K562 (cell line): ENCODE data around the gene SLC22A16. TPM values are rescaled to one million over a fixed set of nuclear protein-coding genes. Genes with fewer than 3 reads are reported as not detected.

Experiments used
- ATAC-seq: fragments of 200-7000 bp; cut with Tn5 transposase; 3 replicates; pipeline ENCODE4 v1.9.1; 2020; ENCODE audit warnings: moderate library complexity
- BruUV-seq: library from RNA; stranded (reverse); fragments of 400-500 nt; replicated peaks from 2 replicates; lab custom pipeline; 2021; lab: Mats Ljungman, UMichigan
- CTCF ChIA-PET: fragments of 300-600 bp; formaldehyde crosslinking; extraction: SDS; loops from one replicate; lab custom pipeline; 2021; ENCODE audit warnings: low intra/inter-chr PET ratio; lab: Yijun Ruan, JAX
- POLR2A ChIA-PET: fragments of 300-600, 350-650 bp; sonication (Branson Sonifier 250); formaldehyde crosslinking; extraction: SDS; loops from one replicate; lab custom pipeline; 2021; ENCODE audit warnings: antibody characterized with exemption, inconsistent platforms; lab: Yijun Ruan, JAX
- DNase-seq, 4 experiments: peaks; one replicate each; pipeline versions ENCODE4 v3.0.0 to v3.0.0-alpha.2; 2011 to 2018; ENCODE audit warnings: low spot score in 3 of 4, mixed read lengths in 3 of 4; ENCODE audit errors: extremely low read depth in 1 of 4
- FAIRE-seq: peaks from 2 replicates; lab custom pipeline; 2011; peaks lifted over from hg19 to GRCh38; lab: Jason Lieb, UNC
- H2AFZ ChIP-seq: 2 replicates; pipeline ENCODE4 v1.6.0; 2011; ENCODE audit warnings: low read depth, low read length, control low read depth, inconsistent platforms
- H3K27ac ChIP-seq: fragments of 200-600 bp; 3 replicates; pipeline ENCODE4 v1.8.0; 2011; ENCODE audit warnings: low read depth, mild to moderate bottlenecking, control low read depth, inconsistent platforms, low read length, moderate library complexity, mixed read lengths; ENCODE audit errors: extremely low read depth
- H3K27me3 ChIP-seq, 2 experiments: fragments of 300-600 bp in 1 of 2; 2 replicates in 1 of 2; 3 replicates in 1 of 2; pipeline versions ENCODE4 v1.6.0 to v1.8.0; 2011; ENCODE audit warnings: inconsistent platforms in 2 of 2, low read length in 2 of 2, mild to moderate bottlenecking in 1 of 2, mixed read lengths in 1 of 2, moderate library complexity in 1 of 2; ENCODE audit not compliant: control insufficient read depth in 2 of 2, insufficient read depth in 2 of 2
- H3K36me3 ChIP-seq: fragments of 300-600 bp; 3 replicates; pipeline ENCODE4 v1.8.0; 2011; ENCODE audit warnings: mild to moderate bottlenecking, low read length, inconsistent platforms; ENCODE audit not compliant: control insufficient read depth, insufficient read depth
- H3K4me1 ChIP-seq, 2 experiments: fragments of 200-600 bp in 1 of 2; replicated peaks in 1 of 2; 2 replicates in 1 of 2; 3 replicates in 1 of 2; pipeline versions ENCODE4 v1.5.1 to v1.8.0; 2011; ENCODE audit warnings: inconsistent platforms in 2 of 2, low read length in 2 of 2, mild to moderate bottlenecking in 1 of 2, mixed read lengths in 1 of 2, moderate library complexity in 1 of 2; ENCODE audit not compliant: control insufficient read depth in 2 of 2, insufficient read depth in 2 of 2
- H3K4me2 ChIP-seq: 2 replicates; pipeline ENCODE4 v1.6.1; 2011; ENCODE audit warnings: low read length, control low read depth, inconsistent platforms, mixed read lengths; ENCODE audit not compliant: insufficient read depth
- H3K4me3 ChIP-seq: fragments of 200-600 bp; sonication (generic), shearing (Covaris generic); 2 replicates; pipeline ENCODE4 v1.5.1; 2016; ENCODE audit warnings: control low read depth, inconsistent platforms
- H3K79me2 ChIP-seq: fragments of 200-600 bp; 3 replicates; pipeline ENCODE4 v1.8.0; 2011; ENCODE audit warnings: low read length, inconsistent platforms; ENCODE audit not compliant: control insufficient read depth, insufficient read depth
- H3K9ac ChIP-seq, 2 experiments: 2 replicates each; pipeline versions ENCODE4 v1.6.0 to v1.6.1; 2011; ENCODE audit warnings: low read depth in 2 of 2, low read length in 2 of 2, control low read depth in 1 of 2, inconsistent platforms in 1 of 2, mild to moderate bottlenecking in 1 of 2, mixed read lengths in 1 of 2; ENCODE audit not compliant: insufficient read depth in 1 of 2
- H3K9me1 ChIP-seq: one replicate; pipeline ENCODE4 v1.6.0; 2011; ENCODE audit warnings: inconsistent platforms, mild to moderate bottlenecking, low read length, moderate library complexity; ENCODE audit not compliant: control insufficient read depth, insufficient read depth
- H3K9me3 ChIP-seq: replicated peaks from 2 replicates; pipeline ENCODE4 v1.5.1; 2011; ENCODE audit warnings: low read depth, low read length, inconsistent platforms; ENCODE audit not compliant: control insufficient read depth, insufficient read depth
- H4K20me1 ChIP-seq: replicated peaks from 2 replicates; pipeline ENCODE4 v1.6.1; 2011; ENCODE audit warnings: low read length, inconsistent platforms, mixed read lengths; ENCODE audit not compliant: control insufficient read depth, insufficient read depth
- CTBP1 ChIP-seq: fragments of 450-650 bp; IDR thresholded peaks from 2 replicates; pipeline ENCODE4 v1.6.1; 2016; ENCODE audit warnings: borderline replicate concordance
- ELF1 ChIP-seq: fragments of 200-800 bp; sonication (Bioruptor generic); IDR thresholded peaks from 2 replicates; pipeline ENCODE4 v1.6.1; 2016; ENCODE audit warnings: missing genetic modification characterization, missing compliant biosample characterization
- FOSL1 ChIP-seq: fragments of 200-800 bp; sonication (Bioruptor generic); conservative IDR thresholded peaks from 2 replicates; pipeline ENCODE4 v1.6.1; 2016; ENCODE audit warnings: missing genetic modification characterization, missing compliant biosample characterization
- FOXO4 ChIP-seq: fragments of 450-650 bp; formaldehyde crosslinking; IDR thresholded peaks from 2 replicates; pipeline ENCODE4 v1.4.0; 2020; ENCODE audit warnings: mild to moderate bottlenecking, moderate library complexity
- JUND ChIP-seq, 2 experiments: IDR thresholded peaks; 2 replicates in 1 of 2; 3 replicates in 1 of 2; pipeline ENCODE4 v1.6.1; 2011; ENCODE audit warnings: borderline replicate concordance in 2 of 2, low read depth in 2 of 2, low read length in 2 of 2, improper control_type of control experiment in 1 of 2, missing biosample characterization in 1 of 2, missing genetic modification characterization in 1 of 2, missing genetic modification reagents in 1 of 2
- PBX2 ChIP-seq, 2 experiments: IDR thresholded peaks in 1 of 2; conservative IDR thresholded peaks in 1 of 2; 2 replicates each; pipeline ENCODE4 v1.6.1; 2016; ENCODE audit warnings: low read depth in 2 of 2, mild to moderate bottlenecking in 1 of 2, missing compliant biosample characterization in 1 of 2, missing genetic modification characterization in 1 of 2, moderate library complexity in 1 of 2
- PKNOX1 ChIP-seq: fragments of 450-650 bp; IDR thresholded peaks from 2 replicates; pipeline ENCODE4 v1.6.1; 2016
- SMARCE1 ChIP-seq: fragments of 450-650 bp; IDR thresholded peaks from 2 replicates; pipeline ENCODE4 v1.7.1; 2016; ENCODE audit warnings: mild to moderate bottlenecking
- SP1 ChIP-seq: sonication (generic); formaldehyde crosslinking; IDR thresholded peaks from 2 replicates; pipeline ENCODE4 v1.8.1; 2022; ENCODE audit warnings: mild to moderate bottlenecking, missing genetic modification reagents
- ZEB2 ChIP-seq: fragments of 450-650 bp; IDR thresholded peaks from 2 replicates; pipeline ENCODE4 v1.6.1; 2016
- ZNF445 ChIP-seq: fragments of 250-450 bp; sonication (Bioruptor Pico); IDR thresholded peaks from 2 replicates; pipeline ENCODE4 v1.4.0; 2020; ENCODE audit warnings: low read depth, mild to moderate bottlenecking, moderate library complexity
- ZNF518B ChIP-seq: fragments of 250-450 bp; sonication (Bioruptor Pico); IDR thresholded peaks from 2 replicates; pipeline ENCODE4 v1.5.0; 2021; ENCODE audit warnings: mild to moderate bottlenecking, moderate library complexity
- ZNF696 ChIP-seq: fragments of 250-450 bp; sonication (Bioruptor Pico); conservative IDR thresholded peaks from 2 replicates; pipeline ENCODE4 v1.4.0; 2020; ENCODE audit warnings: mild to moderate bottlenecking, moderate library complexity
- WGBS: fragments of 100-300 bp; shearing (Covaris generic); methylation state at CpG from one replicate; pipeline ENCODE4 v1.1.6; 2016; ENCODE audit warnings: low coverage, mixed read lengths; ENCODE audit not compliant: insufficient coverage; ENCODE audit errors: missing lambda C conversion rate; 5-methylcytosine and 5-hydroxymethylcytosine counted together
- in situ Hi-C: fragments of 300-500 bp; cut with MboI; formaldehyde crosslinking; loops from 4 replicates; pipeline ENCODE4 v1.15.0; 2018; ENCODE audit warnings: inconsistent platforms, mixed read lengths
- intact Hi-C: fragments of 100-400 bp; cut with micrococcal nuclease; formaldehyde crosslinking; loops from 2 replicates; pipeline ENCODE4 v1.14.2; 2022
- polyA plus RNA-seq, 8 experiments: library from polyadenylated mRNA; depleted of rRNA in 4 of 8; stranded (reverse) in 5 of 8; unstranded in 3 of 8; fragments of >200 nt; fragmentation: Nextera tagmentation in 2 of 8; fragmentation: Illumina TruSeq in 1 of 8; extraction: Ambion mirVana in 2 of 8; extraction: Trizol in 1 of 8; gene quantifications; 2 replicates each; pipeline versions ENCODE4 v1.2.1 to v1.2.3, GENCODE V29; 2011 to 2014; ENCODE audit warnings: inconsistent platforms in 1 of 8, missing spikeins in 1 of 8
- total RNA-seq, 7 experiments: library from RNA; depleted of rRNA in 6 of 7; stranded (reverse); fragments of >200 nt in 6 of 7; fragmentation: Illumina TruSeq in 2 of 7; extraction: Trizol in 2 of 7; gene quantifications; 2 replicates each; pipeline versions ENCODE4 v1.2.1 to v1.2.3, GENCODE V29; 2011 to 2021; ENCODE audit warnings: low replicate concordance in 1 of 7

SLC22A16 gene
- total and polyA plus RNA-seq, 9 of the 15 experiments (the other 6 are each of a cell fraction or from before 2014, with no cell fraction given): not detected

GRCh38 chr6:110495949-110496348 lies 19.5 kb upstream of the SLC22A16 start:
- intact Hi-C loops (no loop called here), in situ Hi-C loops (no loop called here)
- peaks cover 0 to 13% of the 10 kb centered on the region in 2 experiments; a peak in 2 of 5 replicates for H3K27me3 ChIP-seq
- ChIA-PET CTCF (no interaction called here), POLR2A (no interaction called here)
- DNase-seq (peak in 1 of 4 experiments; percentile 27), ATAC-seq (no peak; the same call in 2 of the 3 replicates), FAIRE-seq (peak; percentile 40)
- no peak overlapping the region for H3K9ac ChIP-seq
- H3K4me3 ChIP-seq: no peak overlapping the region
- no TSS peak for BruUV-seq
- peaks cover 0 to 6% of the 10 kb centered on the region in 2 experiments; a peak in 2 of 5 replicates for H3K4me1 ChIP-seq
- no peaks in the 10 kb centered on the region for H3K9me1 ChIP-seq
- peak overlapping the region; percentile 45; the same call in 1 of the 3 replicates for H3K27ac ChIP-seq
- H2AFZ ChIP-seq: peak overlapping the region; percentile 25; the same call in 1 of the 2 replicates
- no peaks in the 10 kb centered on the region for H3K9me3 ChIP-seq
- H3K79me2 ChIP-seq: no peaks in the 10 kb centered on the region
- WGBS: 0% methylated on average over 4 of the region's 4 CpGs
- H3K4me2 ChIP-seq: no peak overlapping the region
- H3K36me3 ChIP-seq: no peaks in the 10 kb centered on the region
- H4K20me1 ChIP-seq: no peaks in the 10 kb centered on the region
- no peak for TF ChIP-seq ZNF696
- no peak for TF ChIP-seq JUND (IDR thresholded peaks at IDR 0.05; ENCODE audit: borderline replicate concordance, low read depth, low read length)
- TF ChIP-seq JUND (tag; IDR thresholded peaks at IDR 0.05; ENCODE audit: borderline replicate concordance, low read depth, low read length): peak; percentile 46; the same call in 1 of the 3 replicates
- TF ChIP-seq SP1 (CRISPR knock-in tag): no peak
- TF ChIP-seq ZNF518B (CRISPR knock-in tag): no peak
- TF ChIP-seq PBX2 (CRISPR knock-in tag; IDR thresholded peaks at IDR 0.05; ENCODE audit: low read depth): no peak
- peak; percentile 63 for TF ChIP-seq PBX2 (tag; conservative IDR thresholded peaks at IDR 0.05; ENCODE audit: low read depth)
- no peak for TF ChIP-seq ZEB2
- TF ChIP-seq SMARCE1: no peak
- 0 out of 2 replicates have a peak, but pooled peaks have one; percentile 40 for TF ChIP-seq CTBP1
- TF ChIP-seq ZNF445 (CRISPR knock-in tag): no peak
- TF ChIP-seq ELF1 (tag): 0 out of 2 replicates have a peak, but pooled peaks have one; percentile 9
- 0 out of 2 replicates have a peak, but pooled peaks have one; percentile 33 for TF ChIP-seq FOSL1 (tag)
- TF ChIP-seq PKNOX1: peak; percentile 44
- no peak for TF ChIP-seq FOXO4 (CRISPR knock-in tag)
